Right lobe of liver (tissue), 6 donors: ENCODE data around the gene CHRNB1. TPM values are rescaled to one million over a fixed set of nuclear protein-coding genes. Genes with fewer than 3 reads are reported as not detected.

Experiments
- ATAC-seq, 4 donors: fragments of 200-7000 bp; cut with Tn5 transposase; one replicate each; pipeline ENCODE4 v1.9.1; 2020; ENCODE audit warnings: mild to moderate bottlenecking in 4 of 4, moderate library complexity in 4 of 4
- DNase-seq, 3 donors: peaks; one replicate each; pipeline ENCODE4 v3.0.0-alpha.2; 2020
- H3K27ac ChIP-seq, 3 donors: fragments of 200-600 bp; one replicate each; pipeline ENCODE4 v1.8.0; 2022
- H3K27me3 ChIP-seq, 2 donors: fragments of 200-600 bp; one replicate each; pipeline ENCODE4 v1.8.0; 2022
- H3K36me3 ChIP-seq, 4 donors: fragments of 200-600 bp; sonication (generic) in 1 of 4; one replicate each; pipeline versions ENCODE4 v1.5.1 to v1.8.0; 2017 to 2022; ENCODE audit warnings: control low read depth in 1 of 4
- H3K4me1 ChIP-seq, 4 donors: fragments of 200-600 bp; sonication (generic) in 1 of 4; one replicate each; pipeline versions ENCODE4 v1.5.1 to v1.8.0; 2017 to 2022; ENCODE audit warnings: control low read depth in 1 of 4
- H3K4me3 ChIP-seq, 3 donors: fragments of 200-600 bp; one replicate each; pipeline ENCODE4 v1.8.0; 2022
- H3K9me3 ChIP-seq, 4 donors: fragments of 200-600 bp; sonication (generic) in 1 of 4; one replicate each; pipeline versions ENCODE4 v1.5.1 to v1.8.0; 2017 to 2022; ENCODE audit warnings: control low read depth in 1 of 4
- POLR2A ChIP-seq: fragments of 450-650 bp; IDR thresholded peaks from one replicate; pipeline ENCODE4 v1.6.1; 2017; ENCODE audit warnings: antibody characterized with exemption, mild to moderate bottlenecking
- WGBS: methylation state at CpG from one replicate; pipeline ENCODE4 v1.1.6; 2018; ENCODE audit warnings: low coverage, low lambda C conversion rate; ENCODE audit not compliant: insufficient coverage; ENCODE audit errors: missing lambda C conversion rate; 5-methylcytosine and 5-hydroxymethylcytosine counted together
- intact Hi-C, 2 donors: fragments of 100-400 bp; cut with DNase I; formaldehyde crosslinking; loops; one replicate each; pipeline versions ENCODE4 v1.11.2 to v1.14.1; 2022
- total RNA-seq, 6 experiments: library from RNA; depleted of rRNA in 2 of 6; stranded (reverse); fragments of >200 nt in 2 of 6; fragmentation: NEBNext Ultra II Directional in 3 of 6; extraction: Animal tissue kit (Norgen Biotek cat#: 25700) in 3 of 6; gene quantifications; one replicate each; pipeline versions ENCODE4 v1.1.0 to v1.2.4, GENCODE V29; 2016 to 2023
- TF ChIP-seq, protein P1 (sequence below), 4 donors: fragments of 200-600 bp in 3 of 4; fragments of 450-650 bp in 1 of 4; IDR thresholded peaks; one replicate each; pipeline versions ENCODE4 v1.5.1 to v1.8.0; 2016 to 2022; ENCODE audit warnings: antibody characterized with exemption in 4 of 4, mild to moderate bottlenecking in 2 of 4
- donor health status: DM: no; HTN: yes; CAD: no.
- donor health status: DM: no; HTN: no; CAD: no.
- donor health status: DM: no; HTN: no; CAD: no.
- donor health status: DM: no; HTN: yes; CAD: no.
- donor health status: DM: no; HTN: yes; CAD: no.

The CHRNB1 gene
- total RNA-seq, 6 experiments from 2014 or later = 6.0 to 12.3 (median 8.2) TPM

DNA sequence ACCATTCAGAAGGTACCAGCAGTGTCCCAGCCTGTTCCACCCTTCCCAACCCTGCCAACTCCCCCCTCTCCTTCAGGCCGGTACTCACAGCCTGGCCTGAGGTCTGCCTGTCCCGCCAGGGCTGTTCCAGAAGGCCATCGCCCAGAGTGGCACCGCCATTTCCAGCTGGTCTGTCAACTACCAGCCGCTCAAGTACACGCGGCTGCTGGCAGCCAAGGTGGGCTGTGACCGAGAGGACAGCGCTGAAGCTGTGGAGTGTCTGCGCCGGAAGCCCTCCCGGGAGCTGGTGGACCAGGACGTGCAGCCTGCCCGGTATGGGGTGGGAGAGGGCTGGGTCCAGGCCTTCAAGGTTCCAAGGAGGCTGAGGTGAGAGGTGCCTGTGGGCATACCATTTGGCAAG, 30.0 kb upstream of the CHRNB1 start:
- Histone ChIP-seq H3K36me3 (no peaks in the 10 kb centered on the region), H3K4me1 (no peaks in the 10 kb centered on the region), H3K27me3 (no peaks in the 10 kb centered on the region), H3K9me3 (no peaks in the 10 kb centered on the region), H3K4me3 (no peak overlapping the region), H3K27ac (no peak overlapping the region)
- TF ChIP-seq, protein P1, sequence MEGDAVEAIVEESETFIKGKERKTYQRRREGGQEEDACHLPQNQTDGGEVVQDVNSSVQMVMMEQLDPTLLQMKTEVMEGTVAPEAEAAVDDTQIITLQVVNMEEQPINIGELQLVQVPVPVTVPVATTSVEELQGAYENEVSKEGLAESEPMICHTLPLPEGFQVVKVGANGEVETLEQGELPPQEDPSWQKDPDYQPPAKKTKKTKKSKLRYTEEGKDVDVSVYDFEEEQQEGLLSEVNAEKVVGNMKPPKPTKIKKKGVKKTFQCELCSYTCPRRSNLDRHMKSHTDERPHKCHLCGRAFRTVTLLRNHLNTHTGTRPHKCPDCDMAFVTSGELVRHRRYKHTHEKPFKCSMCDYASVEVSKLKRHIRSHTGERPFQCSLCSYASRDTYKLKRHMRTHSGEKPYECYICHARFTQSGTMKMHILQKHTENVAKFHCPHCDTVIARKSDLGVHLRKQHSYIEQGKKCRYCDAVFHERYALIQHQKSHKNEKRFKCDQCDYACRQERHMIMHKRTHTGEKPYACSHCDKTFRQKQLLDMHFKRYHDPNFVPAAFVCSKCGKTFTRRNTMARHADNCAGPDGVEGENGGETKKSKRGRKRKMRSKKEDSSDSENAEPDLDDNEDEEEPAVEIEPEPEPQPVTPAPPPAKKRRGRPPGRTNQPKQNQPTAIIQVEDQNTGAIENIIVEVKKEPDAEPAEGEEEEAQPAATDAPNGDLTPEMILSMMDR (IDR thresholded peaks at IDR 0.05) = no peak
- TF ChIP-seq POLR2A = no peak
- ATAC-seq (no peak), DNase-seq (no peak)
- intact Hi-C loops = no loop called here
- 80% methylated on average over 6 of the region's 14 CpGs for WGBS

DNA sequence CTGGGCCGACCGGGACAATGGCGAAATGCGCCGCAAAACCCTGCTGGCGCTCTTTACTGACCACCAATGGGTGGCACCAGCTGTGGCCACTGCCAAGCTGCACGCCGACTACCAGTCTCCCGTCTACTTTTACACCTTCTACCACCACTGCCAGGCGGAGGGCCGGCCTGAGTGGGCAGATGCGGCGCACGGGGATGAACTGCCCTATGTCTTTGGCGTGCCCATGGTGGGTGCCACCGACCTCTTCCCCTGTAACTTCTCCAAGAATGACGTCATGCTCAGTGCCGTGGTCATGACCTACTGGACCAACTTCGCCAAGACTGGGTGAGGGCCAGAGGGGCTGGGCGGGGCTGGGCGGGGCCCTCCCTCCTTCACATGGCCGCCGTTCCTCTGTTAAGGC, 29.1 kb upstream of the CHRNB1 start:
- Histone ChIP-seq H3K27ac (no peak overlapping the region), H3K4me3 (no peak overlapping the region), H3K36me3 (no peaks in the 10 kb centered on the region), H3K4me1 (no peaks in the 10 kb centered on the region), H3K27me3 (no peaks in the 10 kb centered on the region), H3K9me3 (no peaks in the 10 kb centered on the region)
- WGBS = 88% methylated on average over 11 of the region's 23 CpGs
- no peak for TF ChIP-seq POLR2A
- TF ChIP-seq, protein P1 (IDR thresholded peaks at IDR 0.05) = no peak
- DNase-seq = no peak
- intact Hi-C loops = no loop called here
- ATAC-seq = no peak

DNA sequence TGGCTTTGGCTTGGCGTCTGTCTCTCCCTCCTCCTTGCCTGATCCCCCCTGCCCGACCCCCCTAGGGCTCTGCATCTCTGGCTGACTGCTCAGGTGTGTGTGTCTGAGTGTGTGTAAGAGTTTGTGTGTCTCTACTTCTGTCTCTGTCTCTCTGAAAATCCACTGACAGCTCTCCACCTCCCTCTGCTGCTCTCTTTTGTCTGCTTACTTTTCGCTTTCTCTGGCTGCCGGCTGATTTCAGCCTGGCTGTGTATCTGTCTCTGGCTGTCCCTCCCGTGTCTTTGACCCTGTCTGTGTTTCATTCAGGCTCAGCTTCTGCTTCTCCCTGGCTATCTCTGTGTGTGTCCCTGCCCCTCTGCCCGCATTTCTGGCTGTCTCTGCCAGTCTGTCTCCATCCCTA, 28.5 kb upstream of the CHRNB1 start:
- Histone ChIP-seq H3K4me3 (no peak overlapping the region), H3K27me3 (no peaks in the 10 kb centered on the region), H3K27ac (no peak overlapping the region), H3K9me3 (no peaks in the 10 kb centered on the region), H3K36me3 (no peaks in the 10 kb centered on the region), H3K4me1 (no peaks in the 10 kb centered on the region)
- WGBS = 52% methylated on average over 5 of the region's 6 CpGs
- ATAC-seq (no peak), DNase-seq (no peak)
- intact Hi-C loops = no loop called here
- TF ChIP-seq, protein P1 (IDR thresholded peaks at IDR 0.05) = no peak
- TF ChIP-seq POLR2A = no peak

DNA sequence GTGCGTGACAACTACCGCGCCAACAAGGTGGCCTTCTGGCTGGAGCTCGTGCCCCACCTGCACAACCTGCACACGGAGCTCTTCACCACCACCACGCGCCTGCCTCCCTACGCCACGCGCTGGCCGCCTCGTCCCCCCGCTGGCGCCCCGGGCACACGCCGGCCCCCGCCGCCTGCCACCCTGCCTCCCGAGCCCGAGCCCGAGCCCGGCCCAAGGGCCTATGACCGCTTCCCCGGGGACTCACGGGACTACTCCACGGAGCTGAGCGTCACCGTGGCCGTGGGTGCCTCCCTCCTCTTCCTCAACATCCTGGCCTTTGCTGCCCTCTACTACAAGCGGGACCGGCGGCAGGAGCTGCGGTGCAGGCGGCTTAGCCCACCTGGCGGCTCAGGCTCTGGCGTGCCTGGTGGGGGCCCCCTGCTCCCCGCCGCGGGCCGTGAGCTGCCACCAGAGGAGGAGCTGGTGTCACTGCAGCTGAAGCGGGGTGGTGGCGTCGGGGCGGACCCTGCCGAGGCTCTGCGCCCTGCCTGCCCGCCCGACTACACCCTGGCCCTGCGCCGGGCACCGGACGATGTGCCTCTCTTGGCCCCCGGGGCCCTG, 27.7 kb upstream of the CHRNB1 start:
- no peak for DNase-seq
- no peaks in the 10 kb centered on the region for H3K36me3 ChIP-seq

More for the DNA sequence above, 27.7 kb upstream of the CHRNB1 start:
- intact Hi-C loops = no loop called here
- Histone ChIP-seq H3K27ac (no peak overlapping the region), H3K9me3 (no peaks in the 10 kb centered on the region), H3K4me3 (no peak overlapping the region), H3K27me3 (no peaks in the 10 kb centered on the region), H3K4me1 (no peaks in the 10 kb centered on the region)
- 94% methylated on average over 13 of the region's 54 CpGs for WGBS
- TF ChIP-seq, protein P1 (IDR thresholded peaks at IDR 0.05) = no peak
- no peak for ATAC-seq
